Adipocyte (in vitro differentiated cells): Measurements from ENCODE around the gene MTERF4.

ENCODE experiments used
- DNase-seq: peaks from one replicate; pipeline ENCODE4 v3.0.0-alpha.2; 2015; ENCODE audit warnings: low read depth
- H3K27me3 ChIP-seq: replicated peaks from 2 replicates; pipeline ENCODE4 v1.7.0; 2013; ENCODE audit warnings: mild to moderate bottlenecking, low read length, moderate library complexity; ENCODE audit not compliant: control insufficient read depth, insufficient read depth
- H3K36me3 ChIP-seq: 2 replicates; pipeline ENCODE4 v1.7.0; 2013; ENCODE audit warnings: low read length, mild to moderate bottlenecking, moderate library complexity; ENCODE audit not compliant: control insufficient read depth, insufficient read depth, severe bottlenecking
- H3K4me1 ChIP-seq: 2 replicates; pipeline ENCODE4 v1.7.0; 2013; ENCODE audit warnings: mild to moderate bottlenecking, low read length, moderate library complexity; ENCODE audit not compliant: control insufficient read depth, insufficient read depth
- H3K4me3 ChIP-seq: 2 replicates; pipeline ENCODE4 v1.7.0; 2013; ENCODE audit warnings: mild to moderate bottlenecking, low read length, moderate library complexity
- H3K9ac ChIP-seq: 2 replicates; pipeline ENCODE4 v1.7.0; 2013; ENCODE audit warnings: mild to moderate bottlenecking, low read length, moderate library complexity
- H3K9me3 ChIP-seq: 2 replicates; pipeline ENCODE4 v1.7.0; 2013; ENCODE audit warnings: mild to moderate bottlenecking, low read length, moderate library complexity; ENCODE audit not compliant: control insufficient read depth

Gene MTERF4

GRCh38 chr2:241071677-241072111 lies 30.4 kb downstream of the MTERF4 start:
- H3K4me1 ChIP-seq = no peaks in the 10 kb centered on the region
- H3K9ac ChIP-seq = no peak overlapping the region
- no peaks in the 10 kb centered on the region for H3K9me3 ChIP-seq
- H3K27me3 ChIP-seq = no peaks in the 10 kb centered on the region
- DNase-seq = no peak
- H3K36me3 ChIP-seq = peaks cover 90% of the 10 kb centered on the region
- no peak overlapping the region for H3K4me3 ChIP-seq

DNA sequence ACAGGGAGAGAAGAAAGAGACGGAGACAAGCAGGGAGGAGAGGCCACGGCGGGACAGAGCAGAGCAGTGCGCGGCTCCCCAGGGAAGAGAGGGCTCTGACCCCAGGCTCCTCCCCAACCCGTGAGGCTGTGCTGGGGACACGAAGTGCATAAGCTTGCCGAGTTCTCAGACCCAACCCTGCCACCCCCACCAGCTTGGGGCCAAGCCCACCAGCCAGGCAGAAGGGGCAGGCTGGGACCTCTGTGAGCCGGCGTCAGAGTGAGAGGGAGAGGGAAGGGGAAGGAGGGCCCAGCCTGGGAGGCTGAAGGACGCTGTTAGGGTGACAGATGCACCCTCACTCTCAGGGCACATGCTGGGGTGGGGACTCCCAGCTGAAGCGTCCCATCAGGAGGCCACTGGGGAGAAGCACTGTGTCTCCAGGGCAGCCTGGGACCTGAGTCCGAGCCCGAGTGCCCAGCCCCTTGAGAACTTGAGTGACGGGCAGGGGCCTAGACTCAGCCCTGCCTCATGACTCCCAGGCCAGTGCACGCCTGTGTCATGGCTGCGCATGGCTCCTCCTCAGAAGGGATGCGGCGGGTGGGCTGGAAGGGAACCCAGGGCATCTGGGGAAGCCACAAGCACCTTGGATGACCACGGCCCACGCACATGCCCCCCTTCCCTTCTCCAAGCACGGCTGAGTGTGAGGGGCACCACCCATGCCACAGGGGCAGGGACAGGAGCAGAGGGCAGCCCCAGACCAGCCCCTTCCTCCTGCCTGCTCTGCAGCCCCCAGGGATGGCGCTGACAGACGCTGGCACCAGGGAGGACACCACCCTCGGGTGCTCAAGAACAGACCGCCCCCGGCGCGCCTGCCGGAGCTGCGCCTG lies 31.0 kb downstream of the MTERF4 start:
- Histone ChIP-seq H3K9ac (no peak overlapping the region), H3K27me3 (no peaks in the 10 kb centered on the region), H3K4me3 (no peak overlapping the region), H3K4me1 (no peaks in the 10 kb centered on the region), H3K9me3 (no peaks in the 10 kb centered on the region), H3K36me3 (peaks cover 93% of the 10 kb centered on the region)
- DNase-seq = no peak

DNA sequence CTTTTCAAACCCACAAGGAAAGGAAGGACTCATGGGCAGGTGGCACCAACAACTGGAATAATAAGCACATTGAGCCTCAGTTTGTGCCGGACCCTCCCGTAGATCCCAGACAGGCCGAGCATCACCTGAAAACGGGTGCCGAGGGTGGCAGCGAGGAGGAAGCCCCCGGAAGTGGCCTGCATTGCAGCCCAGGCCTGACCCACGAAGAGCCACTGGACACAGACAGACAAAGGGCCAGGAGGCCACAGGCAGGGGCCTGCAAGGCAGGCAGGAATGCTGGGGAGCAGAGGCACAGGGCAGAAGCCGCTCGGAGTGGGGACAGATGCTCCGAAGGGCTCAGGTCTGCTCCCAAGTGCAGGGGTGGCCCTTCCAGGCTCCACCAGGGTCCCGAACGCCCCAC lies 31.7 kb downstream of the MTERF4 start:
- Histone ChIP-seq H3K4me1 (no peaks in the 10 kb centered on the region), H3K9ac (no peak overlapping the region), H3K9me3 (no peaks in the 10 kb centered on the region), H3K4me3 (no peak overlapping the region), H3K27me3 (no peaks in the 10 kb centered on the region), H3K36me3 (peaks cover 91% of the 10 kb centered on the region)
- DNase-seq = no peak

GRCh38 chr2:241069821-241070281 lies 32.2 kb downstream of the MTERF4 start:
- DNase-seq = no peak
- Histone ChIP-seq H3K9ac (no peak overlapping the region), H3K36me3 (peaks cover 91% of the 10 kb centered on the region), H3K4me3 (no peak overlapping the region), H3K9me3 (no peaks in the 10 kb centered on the region), H3K27me3 (no peaks in the 10 kb centered on the region), H3K4me1 (no peaks in the 10 kb centered on the region)

- Histone ChIP-seq H3K9me3 (no peaks in the 10 kb centered on the region), H3K9ac (no peak overlapping the region), H3K27me3 (no peaks in the 10 kb centered on the region), H3K4me3 (no peak overlapping the region), H3K4me1 (no peaks in the 10 kb centered on the region), H3K36me3 (peaks cover 85% of the 10 kb centered on the region)
- DNase-seq = no peak
Measured at GRCh38 chr2:241068942-241069810, 32.9 kb downstream of the MTERF4 start.

GRCh38 chr2:241068136-241068941 lies 33.7 kb downstream of the MTERF4 start:
- H3K4me3 ChIP-seq = no peak overlapping the region
- no peak for DNase-seq
- H3K9ac ChIP-seq = no peak overlapping the region
- H3K4me1 ChIP-seq = no peaks in the 10 kb centered on the region
- H3K27me3 ChIP-seq = no peaks in the 10 kb centered on the region
- no peaks in the 10 kb centered on the region for H3K9me3 ChIP-seq
- peaks cover 77% of the 10 kb centered on the region for H3K36me3 ChIP-seq

DNA sequence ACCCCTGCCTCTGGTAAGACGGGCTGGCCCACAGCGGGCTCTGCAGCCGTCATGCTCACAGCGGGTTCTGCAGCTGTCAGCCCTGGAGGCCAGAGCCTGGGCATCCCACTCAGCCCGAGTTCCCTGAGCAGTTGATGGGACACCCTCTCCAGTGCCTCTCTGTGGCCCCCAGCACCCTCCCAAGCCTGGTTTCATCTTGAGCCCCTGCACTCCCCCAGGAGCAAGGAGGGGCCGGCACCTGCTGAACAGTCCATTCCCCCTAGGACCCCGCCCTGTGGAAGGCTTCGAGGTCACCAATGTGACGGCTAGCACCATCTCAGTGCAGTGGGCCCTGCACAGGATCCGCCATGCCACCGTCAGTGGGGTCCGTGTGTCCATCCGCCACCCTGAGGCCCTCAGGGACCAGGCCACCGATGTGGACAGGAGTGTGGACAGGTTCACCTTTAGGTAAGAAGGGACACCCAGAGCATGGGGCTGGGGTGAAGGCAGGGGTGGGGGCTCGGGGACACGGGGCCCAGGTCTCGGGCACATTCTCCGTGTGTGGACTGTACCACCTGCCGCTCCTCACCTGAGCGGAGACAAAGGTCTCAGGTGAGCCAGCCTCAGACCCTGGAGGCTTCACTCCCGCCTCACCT lies 34.5 kb downstream of the MTERF4 start:
- no peak for DNase-seq
- Histone ChIP-seq H3K27me3 (no peaks in the 10 kb centered on the region), H3K36me3 (peaks cover 70% of the 10 kb centered on the region), H3K9ac (no peak overlapping the region), H3K9me3 (no peaks in the 10 kb centered on the region), H3K4me1 (peaks cover 4% of the 10 kb centered on the region), H3K4me3 (no peak overlapping the region)

GRCh38 chr2:241066893-241067341 lies 35.2 kb downstream of the MTERF4 start:
- Histone ChIP-seq H3K4me3 (no peak overlapping the region), H3K9me3 (no peaks in the 10 kb centered on the region), H3K36me3 (peaks cover 63% of the 10 kb centered on the region), H3K9ac (no peak overlapping the region), H3K4me1 (peaks cover 7% of the 10 kb centered on the region), H3K27me3 (no peaks in the 10 kb centered on the region)
- DNase-seq = peak; percentile 10

GRCh38 chr2:241066171-241066892 lies 35.8 kb downstream of the MTERF4 start:
- no peak for DNase-seq
- no peak overlapping the region for H3K9ac ChIP-seq
- no peaks in the 10 kb centered on the region for H3K27me3 ChIP-seq

GRCh38 chr2:241065355-241065803 lies 36.7 kb downstream of the MTERF4 start:
- no peak overlapping the region for H3K9ac ChIP-seq
- no peaks in the 10 kb centered on the region for H3K9me3 ChIP-seq
- no peak for DNase-seq
- H3K36me3 ChIP-seq = peaks cover 49% of the 10 kb centered on the region
- no peak overlapping the region for H3K4me3 ChIP-seq
- H3K27me3 ChIP-seq = no peaks in the 10 kb centered on the region
- peaks cover 15% of the 10 kb centered on the region for H3K4me1 ChIP-seq

More at GRCh38 chr2:241066171-241066892, 35.8 kb downstream of the MTERF4 start:
- Histone ChIP-seq H3K4me1 (peaks cover 9% of the 10 kb centered on the region), H3K9me3 (no peaks in the 10 kb centered on the region), H3K36me3 (peaks cover 59% of the 10 kb centered on the region), H3K4me3 (no peak overlapping the region)
